Measurements from ENCODE around the gene NCL. TPM values are rescaled to one million over a fixed set of nuclear protein-coding genes. Genes with fewer than 3 reads are reported as not detected.

Gene NCL
- total and polyA plus RNA-seq, 2 of the 13 experiments (the other 11 are each of a cell fraction or from before 2014, with no cell fraction given), result 105 to 779 TPM

- no peak for TF ChIP-seq REST (IDR thresholded peaks at IDR 0.05; ENCODE audit: borderline replicate concordance in 1 of 2, low read depth in 1 of 2, low read length in 2 of 2)
- peak; percentile 76; the same call in 1 of the 2 replicates for TF ChIP-seq ZNF280B (CRISPR knock-in tag; IDR thresholded peaks at IDR 0.05; ENCODE audit: borderline replicate concordance)
- no peak for TF ChIP-seq REL (CRISPR knock-in tag; conservative IDR thresholded peaks at IDR 0.05)
- no peak for TF ChIP-seq KLF6 (CRISPR knock-in tag; IDR thresholded peaks at IDR 0.05)
- TF ChIP-seq SETDB1 (CRISPR knock-in tag; IDR thresholded peaks at IDR 0.05; ENCODE audit: borderline replicate concordance), result peak; percentile 94; the same call in 1 of the 2 replicates
These were observed 53.8 kb downstream of the NCL start (continued) for GRCh38 chr2:231410293-231411004.

- intact Hi-C loops (cut with micrococcal nuclease; ENCODE audit: unreplicated experiment), result loop anchor here (5.0 kb wide), 2 partner anchors 162 to 307 kb away; no protein-coding TSS in a partner anchor
- no TSS peak for BruUV-seq (replicated peaks)
- FAIRE-seq (no peak), ATAC-seq (no peak), DNase-seq (ENCODE audit: low spot score) (no peak)
- no peak overlapping the region for H2AFZ ChIP-seq (ENCODE audit: low read length)
- no peak overlapping the region for H3K9ac ChIP-seq (ENCODE audit: insufficient read depth, low read depth, low read length)
- no peak overlapping the region for H3K27ac ChIP-seq (ENCODE audit: extremely low read length, insufficient read depth, low read length)
- H3K9me3 ChIP-seq (ENCODE audit: low read length), result peaks cover 11% of the 10 kb centered on the region
- H3K4me2 ChIP-seq (ENCODE audit: low read depth, low read length), result no peak overlapping the region
- peaks cover 0 to 16% of the 10 kb centered on the region in 2 experiments; a peak in 3 of 5 replicates for H3K27me3 ChIP-seq (ENCODE audit: control insufficient read depth in 1 of 2, insufficient read depth in 2 of 2, low read length in 2 of 2)
- POLR2A ChIA-PET, result interaction anchor here (1.6 kb wide), 1 partner anchor 54 kb away, joined by 5 read pairs; the partner anchor contains the start of gene NCL
- no peak overlapping the region for H3K4me3 ChIP-seq (replicated peaks in 1 of 3; ENCODE audit: insufficient read depth in 1 of 3, low read depth in 2 of 3, low read length in 3 of 3)
- in situ Hi-C loops (cut with HindIII; ENCODE audit: extremely low pct_ligation_motif_present, low pct_unique_long_range_greater_than_20kb), result loop anchor here (5.0 to 10.0 kb wide), 3 partner anchors 112 to 305 kb away; no protein-coding TSS in a partner anchor
- H3K79me2 ChIP-seq (ENCODE audit: insufficient read depth, low read length), result no peaks in the 10 kb centered on the region
- H4K20me1 ChIP-seq (ENCODE audit: insufficient read depth, low read length), result no peaks in the 10 kb centered on the region
- CTCF ChIA-PET (ENCODE audit: low intra/inter-chr PET ratio, low total read pairs), result no interaction called here
- peaks cover 43% of the 10 kb centered on the region for H3K4me1 ChIP-seq (ENCODE audit: insufficient read depth, low read length)
- H3K36me3 ChIP-seq (replicated peaks in 1 of 2; ENCODE audit: control insufficient read depth in 1 of 2, insufficient read depth in 2 of 2, low read length in 2 of 2), result no peaks in the 10 kb centered on the region
- WGBS (ENCODE audit: low lambda C conversion rate), result 31% methylated on average over 5 of the region's 5 CpGs
- TF ChIP-seq HNF4G (IDR thresholded peaks at IDR 0.05; ENCODE audit: borderline replicate concordance, low read depth, low read length) (peak; percentile 39; the same call in 1 of the 2 replicates), HNF4G (CRISPR knock-in tag; IDR thresholded peaks at IDR 0.05; ENCODE audit: borderline replicate concordance, low read depth) (no peak), LRRFIP1 (CRISPR knock-in tag; conservative IDR thresholded peaks at IDR 0.05) (no peak), ZNF562 (CRISPR knock-in tag; IDR thresholded peaks at IDR 0.05; ENCODE audit: borderline replicate concordance) (no peak)
These were observed 54.5 kb downstream of the NCL start for GRCh38 chr2:231409776-231410175.

Measured in HepG2 (cell line).